ENCODE data around the gene GRIA2.

Gene GRIA2

DNA sequence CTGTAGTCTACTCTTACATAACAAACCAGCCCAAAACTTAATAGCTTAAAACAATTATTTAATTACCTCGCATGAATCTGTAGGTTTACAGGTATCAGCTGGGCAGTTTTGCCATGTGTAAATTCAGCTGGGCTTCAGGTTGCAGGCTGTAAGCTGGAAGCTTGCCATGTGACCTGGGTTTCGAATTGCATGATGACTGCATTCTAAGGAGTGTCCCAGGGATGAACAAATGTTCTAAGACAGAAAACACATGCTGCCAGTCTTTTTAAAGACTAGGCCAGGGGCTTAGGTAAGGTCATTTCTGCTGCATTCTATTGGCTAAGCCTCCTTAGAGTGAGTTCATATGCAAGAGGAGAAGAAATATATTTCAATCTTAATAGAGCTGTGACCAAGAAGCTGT, 44.8 kb downstream of the GRIA2 start:
- no peak for DNase-seq

DNA sequence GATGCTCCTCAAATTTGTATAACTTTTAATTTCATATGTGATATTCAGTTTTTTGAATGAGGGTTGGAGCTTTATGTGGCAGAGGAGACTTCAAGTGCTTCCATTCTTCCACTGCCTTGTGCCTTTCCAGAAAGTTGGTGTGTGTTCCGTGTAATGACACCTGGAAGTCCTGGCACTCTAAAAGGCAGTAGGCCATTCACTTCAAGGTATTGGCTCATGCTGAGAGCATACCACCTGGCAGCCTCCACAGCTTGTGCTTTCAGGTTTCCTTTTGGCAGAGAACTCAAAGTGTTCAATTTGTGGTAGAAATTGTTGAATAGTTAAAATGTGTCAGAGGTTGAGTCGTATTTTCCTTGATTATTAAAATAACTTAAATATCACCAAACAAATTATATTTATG, 49.6 kb downstream of the GRIA2 start:
- no peak for DNase-seq

DNA sequence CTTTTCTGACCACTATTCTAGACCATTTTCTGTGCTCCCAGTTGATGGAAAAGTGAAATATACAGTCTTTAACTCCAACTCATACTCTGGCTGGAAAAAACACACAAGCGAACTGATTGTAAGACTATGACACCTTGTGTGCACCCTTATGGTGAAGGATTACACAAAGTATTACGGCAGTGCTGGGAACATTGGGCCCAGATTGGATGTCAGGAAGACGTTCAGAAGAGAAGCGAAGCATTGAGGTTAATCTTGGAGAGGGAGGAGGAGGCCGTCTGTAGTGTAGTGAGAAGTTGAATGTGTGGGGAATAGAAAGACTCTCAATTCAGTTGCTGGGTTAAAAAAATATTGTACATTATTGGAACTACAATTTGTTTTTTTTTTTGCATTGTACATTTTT, 50.0 kb downstream of the GRIA2 start:
- no peak for DNase-seq

DNA sequence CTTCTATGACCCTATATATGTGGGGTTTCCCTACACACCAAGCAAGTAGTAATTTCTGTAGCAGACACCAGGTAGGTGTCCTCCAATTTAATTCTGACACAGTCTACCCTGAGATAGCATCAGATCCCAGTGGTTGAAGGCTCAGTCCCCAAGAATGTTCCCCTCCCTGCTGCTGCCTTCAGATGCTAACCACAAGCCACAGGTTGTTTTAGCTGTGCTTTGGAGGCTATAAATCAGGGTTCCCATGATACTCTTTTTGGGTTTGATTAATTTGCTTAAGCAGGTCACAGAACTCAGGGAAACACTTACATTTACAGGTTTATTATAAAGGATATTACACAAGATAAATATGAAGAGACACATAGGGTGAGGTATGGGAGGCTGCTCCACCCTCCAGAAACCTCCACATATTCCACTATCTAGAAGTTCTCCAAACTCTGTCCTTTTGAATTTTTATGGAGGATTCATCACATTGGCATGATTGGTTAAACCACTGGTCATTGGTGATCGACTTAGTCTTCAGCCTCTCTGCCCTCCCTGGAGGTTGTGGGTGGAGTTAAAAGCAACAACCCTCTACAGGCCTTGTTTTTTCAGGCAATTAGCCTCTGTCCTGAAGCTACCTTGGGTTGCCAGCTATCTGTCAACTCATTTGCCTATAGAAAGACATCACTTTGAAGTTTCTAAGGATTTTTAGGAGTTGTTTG, 50.8 kb downstream of the GRIA2 start:
- no peak for DNase-seq

DNA sequence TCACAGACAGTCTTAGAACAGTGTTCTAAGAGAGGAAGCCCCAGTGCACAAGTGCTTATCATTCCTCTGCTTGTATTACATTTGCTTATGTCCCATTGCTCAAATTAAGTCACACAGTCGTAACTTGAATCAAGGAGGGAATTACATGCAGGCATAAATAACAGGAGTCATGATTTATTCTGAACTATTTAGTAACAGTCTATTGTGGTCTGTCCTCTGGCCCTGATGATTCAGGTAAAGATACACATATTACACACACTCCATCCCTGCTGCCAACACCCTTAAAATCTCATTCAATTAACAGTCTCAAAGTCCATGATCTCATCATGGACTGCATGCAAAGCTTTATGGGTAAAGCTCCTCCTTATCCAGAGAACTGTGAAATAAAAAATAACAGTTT, 60.1 kb downstream of the GRIA2 start:
- no peak for DNase-seq

DNA sequence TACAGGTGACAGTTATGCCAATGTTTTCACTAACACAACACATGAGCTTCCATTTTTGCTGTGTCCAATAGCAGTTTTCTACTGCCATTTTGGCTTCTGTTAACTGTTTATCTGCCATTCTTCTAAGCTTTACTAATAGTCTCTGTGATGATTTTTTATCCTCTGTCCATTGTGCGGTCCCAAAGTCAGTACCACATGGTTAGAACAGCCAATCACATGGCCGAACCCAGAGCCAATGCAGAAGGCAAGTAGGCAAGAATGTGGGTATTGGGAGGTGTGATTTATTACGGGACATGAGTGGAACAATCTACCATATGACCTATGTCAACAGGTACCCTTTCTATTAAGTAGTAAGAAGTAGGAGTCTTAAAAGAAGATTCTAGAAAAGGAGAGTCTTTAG, 61.5 kb downstream of the GRIA2 start:
- no peak for DNase-seq

DNA sequence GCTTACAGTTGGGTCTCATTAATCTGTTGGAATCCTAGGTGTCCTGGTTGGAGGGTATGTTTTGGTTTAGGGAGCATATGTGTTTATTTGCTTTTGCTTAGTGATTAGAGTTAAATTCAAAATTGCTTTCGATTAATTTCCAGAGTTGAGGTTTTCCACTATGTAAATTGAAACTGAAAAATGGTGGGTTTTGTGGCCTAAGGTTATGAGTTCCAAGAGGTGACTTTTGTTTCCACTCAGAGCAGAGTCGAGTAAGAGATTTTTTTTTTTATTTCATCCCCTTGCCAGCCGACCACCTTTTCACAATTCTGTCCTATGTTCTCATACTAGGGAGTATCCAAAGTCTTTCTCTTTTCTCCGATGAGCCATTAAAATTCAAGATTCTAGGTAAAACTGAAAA, 66.9 kb downstream of the GRIA2 start:
- no peak for DNase-seq

DNA sequence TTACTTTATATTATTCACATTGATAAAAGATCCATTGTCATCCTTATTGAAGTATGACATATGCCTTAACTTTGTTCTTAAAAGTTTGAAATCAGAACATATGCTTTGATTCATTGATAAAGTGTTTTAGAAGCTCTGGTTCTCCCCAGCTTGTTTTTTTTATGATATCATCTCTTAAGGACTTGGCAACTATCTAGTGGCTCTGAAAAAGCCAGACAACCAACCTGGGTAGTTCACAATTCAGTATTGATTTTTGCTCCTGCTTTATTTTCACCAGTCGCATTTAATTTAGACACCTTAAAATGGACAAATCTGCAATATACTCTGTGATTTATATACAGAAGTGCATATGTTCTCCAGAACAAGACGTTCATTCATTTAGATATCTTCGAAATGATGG, 70.1 kb downstream of the GRIA2 start:
- no peak for DNase-seq

DNA sequence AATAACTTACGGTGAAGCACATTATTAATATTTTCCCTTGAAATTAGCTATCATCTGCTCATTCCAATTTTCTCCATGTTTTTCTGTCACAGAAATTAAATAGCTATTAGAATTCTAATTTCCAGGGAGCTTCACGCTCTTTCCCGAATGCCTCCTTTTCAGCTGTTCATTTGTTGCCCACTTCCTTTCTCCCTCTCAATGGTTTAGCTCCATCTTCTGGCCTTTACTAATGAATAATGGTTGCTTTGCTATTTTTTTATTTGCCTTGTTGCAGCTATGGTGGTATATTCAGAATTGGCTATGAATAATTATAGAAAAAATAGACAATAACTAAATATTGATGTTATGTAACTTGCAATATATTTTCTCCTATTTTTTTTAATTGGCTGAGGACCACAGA, 70.5 kb downstream of the GRIA2 start:
- no peak for DNase-seq

DNA sequence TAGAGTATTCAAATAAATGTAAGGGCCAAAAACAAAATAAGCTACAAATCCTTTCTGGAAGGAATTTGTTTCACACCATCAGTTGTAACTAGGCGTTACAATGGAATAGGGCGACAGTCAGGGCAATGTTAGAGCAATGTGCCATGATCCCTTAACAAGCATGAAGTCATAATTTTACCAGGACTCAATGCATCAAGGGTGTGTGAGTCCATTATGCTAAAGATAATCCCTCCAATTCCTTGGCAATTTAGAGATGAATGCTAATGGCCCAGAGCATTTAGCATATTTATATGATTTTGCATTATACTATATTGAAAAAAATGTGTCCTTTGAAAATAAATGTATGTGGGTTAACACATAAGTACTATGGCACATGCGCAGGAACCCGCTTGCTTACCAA, 73.1 kb downstream of the GRIA2 start:
- DNase-seq = no peak

DNA sequence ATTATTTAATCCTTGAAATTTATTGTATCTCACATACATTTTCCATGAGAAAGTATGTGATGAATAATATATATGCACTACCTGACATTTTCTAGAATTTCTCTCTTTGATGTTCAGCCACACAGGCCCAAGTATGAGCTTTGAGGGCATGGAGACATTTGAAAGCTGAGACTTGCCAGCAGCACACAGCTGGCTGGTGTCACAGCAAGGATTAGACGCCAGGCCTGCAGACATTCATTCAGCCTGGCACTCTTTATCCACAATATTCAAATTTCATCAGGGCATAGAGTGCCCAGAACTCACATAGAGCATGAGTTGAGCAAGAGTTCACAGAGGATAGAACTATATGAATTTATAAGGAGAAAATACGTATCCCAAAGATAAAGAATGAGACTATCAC, 74.0 kb downstream of the GRIA2 start:
- no peak for DNase-seq

DNA sequence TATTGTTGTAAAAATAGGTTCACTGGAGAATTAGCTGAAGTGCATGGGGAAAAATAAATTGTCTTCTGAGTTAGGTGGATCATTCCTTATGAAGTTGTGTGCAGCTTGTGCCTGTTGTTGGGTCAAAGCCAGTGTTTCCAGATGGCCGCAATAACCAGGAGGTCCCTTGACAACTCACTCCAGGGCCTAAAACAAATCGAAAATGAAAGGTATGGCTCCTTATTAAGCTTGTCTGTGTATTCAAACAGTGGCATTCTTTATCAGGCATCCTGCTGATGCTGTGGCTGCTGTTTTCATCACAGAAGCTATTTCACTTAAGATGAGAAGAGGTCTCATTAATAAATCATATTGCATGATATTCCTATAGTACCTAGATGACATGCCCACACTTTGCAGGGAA, 80.2 kb downstream of the GRIA2 start:
- DNase-seq = no peak

DNA sequence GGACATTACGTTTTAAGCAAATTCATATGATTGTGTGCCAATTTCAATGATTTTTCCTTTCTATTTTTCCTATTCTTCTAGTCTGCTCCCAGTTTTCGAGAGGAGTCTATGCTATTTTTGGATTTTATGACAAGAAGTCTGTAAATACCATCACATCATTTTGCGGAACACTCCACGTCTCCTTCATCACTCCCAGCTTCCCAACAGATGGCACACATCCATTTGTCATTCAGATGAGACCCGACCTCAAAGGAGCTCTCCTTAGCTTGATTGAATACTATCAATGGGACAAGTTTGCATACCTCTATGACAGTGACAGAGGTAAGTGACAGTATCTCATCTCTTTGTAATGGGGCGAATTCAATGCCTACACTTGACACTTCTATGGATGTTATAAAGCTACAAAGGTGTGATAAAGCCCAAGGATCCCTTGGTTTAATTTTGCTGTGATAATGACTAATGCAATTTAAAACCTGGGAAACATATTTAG, 83.0 kb downstream of the GRIA2 start:
- DNase-seq = no peak

DNA sequence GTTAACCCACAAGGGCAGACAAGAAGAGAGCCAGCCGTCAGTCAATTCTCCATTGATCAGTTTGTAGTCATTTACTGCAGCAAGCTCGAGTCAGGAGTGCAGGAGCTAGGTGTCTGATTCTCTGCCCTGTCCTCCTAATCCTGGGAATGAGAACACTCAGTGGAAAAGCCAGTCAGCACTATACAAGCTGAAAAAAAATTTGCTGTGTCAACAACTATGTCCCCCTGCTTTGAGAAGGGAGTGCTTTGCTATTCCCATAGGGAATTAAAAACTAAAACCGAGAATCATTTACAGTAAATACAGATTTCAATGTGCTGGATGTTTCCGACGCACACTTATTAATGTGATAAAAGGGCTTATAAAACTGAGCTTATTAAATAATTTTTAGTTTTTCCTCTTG, 84.2 kb downstream of the GRIA2 start:
- DNase-seq = no peak

DNA sequence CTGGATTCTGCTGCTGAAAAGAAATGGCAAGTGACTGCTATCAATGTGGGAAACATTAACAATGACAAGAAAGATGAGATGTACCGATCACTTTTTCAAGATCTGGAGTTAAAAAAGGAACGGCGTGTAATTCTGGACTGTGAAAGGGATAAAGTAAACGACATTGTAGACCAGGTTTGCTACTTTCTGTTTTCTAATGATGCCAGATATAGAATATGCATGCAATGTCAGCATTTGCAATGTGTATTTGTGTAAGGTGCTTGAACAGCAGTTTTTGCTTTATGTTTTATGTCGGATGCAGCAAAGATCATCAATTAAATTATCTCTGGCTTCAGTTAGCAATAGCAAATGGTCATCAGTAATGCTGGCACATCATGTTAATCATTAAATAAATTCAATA, 92.2 kb downstream of the GRIA2 start:
- no peak for DNase-seq

DNA sequence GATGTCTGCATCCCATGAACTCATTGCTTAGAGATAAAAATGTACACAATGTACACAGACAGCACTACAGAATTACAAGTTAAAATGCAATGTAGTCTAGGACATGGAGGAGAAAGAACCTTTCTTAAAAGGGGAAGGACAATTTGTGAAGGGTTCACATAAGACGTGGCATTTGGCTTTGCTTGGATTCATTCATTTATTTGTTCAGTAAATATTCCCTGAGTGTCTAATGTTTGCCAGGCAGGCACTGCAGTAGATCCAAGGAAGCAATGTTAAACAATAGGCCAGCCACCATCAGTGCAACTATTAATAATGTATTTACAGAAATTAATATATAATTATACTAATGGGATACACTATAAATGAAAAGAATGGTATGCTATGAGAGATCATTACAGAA, 94.4 kb downstream of the GRIA2 start:
- DNase-seq = no peak

DNA sequence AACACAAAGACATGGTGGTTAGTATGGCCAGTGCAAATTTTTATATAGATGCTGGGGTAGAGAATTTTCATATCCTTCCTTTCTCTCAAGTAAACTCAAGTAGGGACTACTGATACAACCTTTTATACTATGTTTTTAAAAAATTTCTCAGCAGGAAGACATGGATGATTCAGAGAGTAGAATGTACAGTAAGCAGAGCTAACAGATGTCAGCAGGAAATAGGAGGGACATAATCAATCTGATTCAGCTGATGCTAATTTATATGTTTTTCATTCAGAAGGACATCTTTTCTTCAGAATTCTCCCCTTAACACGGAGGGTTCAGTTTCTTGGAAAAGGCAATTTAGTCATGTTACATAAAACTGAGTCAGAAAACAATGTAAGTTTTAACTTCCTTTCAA, 95.4 kb downstream of the GRIA2 start:
- no peak for DNase-seq

DNA sequence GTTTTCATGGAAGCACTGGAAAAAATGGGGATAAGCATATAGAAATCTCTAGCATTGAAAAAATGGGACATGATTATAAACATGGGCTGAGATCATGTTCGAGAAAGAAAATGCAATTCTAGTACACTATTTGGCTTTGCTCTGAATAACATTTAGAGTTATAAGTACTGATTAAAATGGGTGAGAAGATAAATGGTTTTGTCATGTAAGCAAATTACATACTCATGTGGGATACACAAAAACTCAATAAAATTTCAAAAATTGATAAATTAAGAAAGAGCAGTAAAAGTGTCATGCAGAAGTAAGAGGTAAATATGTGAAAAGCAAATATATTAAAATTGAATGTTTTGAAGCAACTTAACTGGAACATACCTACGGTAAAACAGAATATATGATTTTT, 99.6 kb downstream of the GRIA2 start:
- DNase-seq = no peak

DNA sequence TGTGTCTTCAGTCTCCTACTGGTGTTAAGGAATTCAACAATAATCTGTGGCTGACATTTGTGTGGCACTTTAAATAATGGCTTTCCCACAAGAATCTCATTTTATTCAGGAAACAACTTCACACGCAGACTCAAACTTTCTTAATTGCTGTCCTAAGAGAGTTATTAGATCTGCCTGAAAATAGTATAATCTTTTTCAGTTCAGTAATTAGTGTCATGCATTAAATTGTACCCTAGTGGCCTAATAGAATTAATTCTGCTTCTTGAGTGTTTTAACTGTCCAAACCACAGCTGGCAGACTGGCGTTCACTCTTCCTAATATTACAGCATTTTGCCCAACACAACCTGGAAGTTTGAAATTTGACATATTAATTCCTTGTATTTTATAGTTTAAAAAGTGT, 107.1 kb downstream of the GRIA2 start:
- DNase-seq = no peak

DNA sequence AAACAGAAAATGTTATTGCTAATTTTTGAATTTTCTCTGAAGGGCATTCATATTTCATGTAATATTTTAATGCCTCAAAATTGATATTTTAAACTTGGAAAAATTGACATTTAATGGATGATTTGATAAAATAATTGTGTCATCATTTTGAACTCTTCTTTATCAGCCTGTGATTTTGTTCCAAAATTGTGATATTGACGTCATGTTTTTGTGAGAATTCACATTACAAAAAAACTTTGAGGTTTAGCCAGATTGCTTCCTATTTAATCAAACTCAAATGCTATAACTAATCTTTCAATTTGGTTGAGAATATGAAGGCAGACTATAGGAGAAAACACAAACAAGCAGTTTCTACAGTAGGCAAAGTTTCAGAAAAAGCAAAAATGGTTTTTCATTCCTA, 137.4 kb downstream of the GRIA2 start:
- DNase-seq = no peak

DNA sequence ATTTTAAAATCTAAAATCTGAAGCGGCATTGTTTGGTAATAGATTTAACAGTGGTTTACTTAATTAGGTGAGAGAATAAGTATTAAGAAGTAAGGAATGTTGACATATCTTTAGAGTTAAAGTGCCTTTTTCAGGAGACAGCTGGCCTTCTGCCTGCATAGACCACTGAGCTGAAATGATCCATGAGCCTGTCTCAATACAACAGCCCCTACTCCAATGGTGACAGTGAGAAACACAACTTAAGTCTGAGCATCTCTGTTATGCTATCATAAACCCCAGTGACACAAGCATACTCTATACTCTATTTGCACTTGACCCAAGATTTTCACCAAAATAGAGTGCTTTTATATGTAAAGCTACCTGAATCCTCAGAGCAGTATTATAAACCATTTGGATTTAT, 137.9 kb downstream of the GRIA2 start:
- DNase-seq = no peak

DNA sequence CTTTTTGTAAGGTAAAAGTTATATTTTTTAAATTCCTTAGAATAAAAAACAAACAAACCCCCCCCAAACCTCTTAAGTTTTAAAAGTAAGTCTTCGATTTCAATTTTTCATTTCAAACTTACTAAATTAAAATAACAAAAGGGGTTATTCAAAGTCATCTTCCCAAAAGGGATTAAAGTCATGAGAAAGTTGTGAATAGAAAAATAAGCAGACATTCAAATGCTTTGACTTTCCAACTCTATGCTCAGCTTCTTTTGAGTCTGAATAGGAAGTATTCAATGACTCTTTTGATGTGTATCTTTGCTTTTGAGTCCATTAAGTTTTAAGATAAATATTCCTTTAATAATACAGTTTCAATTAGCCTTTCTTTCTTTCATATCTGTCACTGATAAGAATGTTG, 138.3 kb downstream of the GRIA2 start:
- DNase-seq = no peak

DNA sequence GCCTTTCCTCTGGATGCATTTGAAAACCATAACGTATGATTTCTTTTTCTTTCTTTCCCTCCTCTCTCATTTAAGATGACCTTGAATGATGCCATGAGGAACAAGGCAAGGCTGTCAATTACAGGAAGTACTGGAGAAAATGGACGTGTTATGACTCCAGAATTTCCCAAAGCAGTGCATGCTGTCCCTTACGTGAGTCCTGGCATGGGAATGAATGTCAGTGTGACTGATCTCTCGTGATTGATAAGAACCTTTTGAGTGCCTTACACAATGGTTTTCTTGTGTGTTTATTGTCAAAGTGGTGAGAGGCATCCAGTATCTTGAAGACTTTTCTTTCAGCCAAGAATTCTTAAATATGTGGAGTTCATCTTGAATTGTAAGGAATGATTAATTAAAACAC, 142.8 kb downstream of the GRIA2 start:
- no peak for DNase-seq

DNA sequence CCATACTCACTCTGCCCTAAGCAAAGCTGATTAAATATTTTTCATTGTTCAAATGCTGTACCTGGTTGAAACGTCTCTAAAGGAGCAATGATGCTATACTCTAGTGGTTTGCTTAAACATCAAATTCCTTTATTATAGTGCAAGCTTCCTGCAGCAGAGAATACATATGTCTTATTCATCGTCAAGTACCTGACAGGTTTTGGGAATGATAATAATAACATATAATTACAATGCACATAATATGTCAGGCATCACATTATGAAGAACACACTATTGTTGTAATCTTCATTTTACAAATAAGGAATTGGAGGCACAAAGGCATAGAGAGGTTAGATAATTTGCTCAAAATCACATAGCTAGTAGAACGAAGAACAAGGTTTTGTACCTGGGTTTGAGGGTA, 151.6 kb downstream of the GRIA2 start:
- no peak for DNase-seq

DNA sequence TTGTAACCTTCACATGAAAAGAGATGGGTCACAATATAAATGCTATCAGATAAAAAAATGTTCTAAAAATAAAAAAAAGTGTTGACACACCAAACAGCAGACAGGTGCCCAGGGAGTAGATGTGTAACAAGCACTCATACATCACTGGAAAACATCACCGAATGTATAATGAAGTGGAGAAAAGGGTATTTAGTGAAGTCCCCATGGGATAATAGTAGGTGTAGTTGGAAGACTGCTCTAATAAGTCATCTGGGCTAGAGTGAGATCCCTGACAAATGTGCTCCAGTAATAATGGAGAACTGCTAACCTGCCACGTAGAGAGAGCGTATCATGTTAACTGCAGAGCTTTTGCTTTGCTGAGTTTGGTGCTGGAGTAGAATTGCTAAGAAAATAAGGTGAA, 152.0 kb downstream of the GRIA2 start:
- DNase-seq = no peak

DNA sequence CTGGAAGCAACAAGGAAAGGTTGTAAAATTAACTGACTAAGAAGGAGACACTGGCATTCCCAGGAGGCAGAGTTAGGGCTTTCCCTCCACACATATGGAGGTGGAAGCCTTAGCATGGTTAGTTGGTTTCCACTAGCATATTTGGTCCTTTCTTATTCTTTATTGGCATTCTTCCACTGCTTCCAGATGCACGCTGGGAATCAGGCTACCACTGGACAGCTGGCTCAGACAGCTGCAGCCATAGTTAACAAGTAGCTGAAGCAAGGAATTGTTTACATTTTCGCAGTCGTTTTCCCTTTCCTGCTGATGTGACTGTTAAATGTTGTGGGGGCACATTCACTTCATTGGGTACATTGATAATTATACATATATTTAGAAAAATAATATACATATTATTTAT, 169.2 kb downstream of the GRIA2 start:
- DNase-seq = no peak
